ENCODE data around the gene PRC1. TPM values are rescaled to one million over a fixed set of nuclear protein-coding genes. Genes with fewer than 3 reads are reported as not detected.

The PRC1 gene
- total RNA-seq, 1 donor from 2014 or later, result 284 TPM

- no peaks in the 10 kb centered on the region for H3K9me3 Mint-ChIP-seq
- peaks cover 14% of the 10 kb centered on the region for H3K27me3 ChIP-seq
- peaks cover 12% of the 10 kb centered on the region for H3K36me3 Mint-ChIP-seq
- H3K27ac Mint-ChIP-seq, result no peak overlapping the region
- no peak overlapping the region for H3K27ac ChIP-seq
- peaks cover 16% of the 10 kb centered on the region for H3K4me1 Mint-ChIP-seq
- peak overlapping the region; percentile 56 for H3K4me3 ChIP-seq
- peaks cover 12% of the 10 kb centered on the region for H3K4me1 ChIP-seq
- H3K79me2 ChIP-seq (ENCODE audit: low read depth), result no peaks in the 10 kb centered on the region
- H3K4me2 ChIP-seq, result peak overlapping the region; percentile 78
- H3K9me3 ChIP-seq (ENCODE audit: low read depth), result no peaks in the 10 kb centered on the region
- TF ChIP-seq EZH2phosphoT487 (IDR thresholded peaks at IDR 0.05) (no peak), EZH2 (IDR thresholded peaks at IDR 0.05) (no peak)
- TF ChIP-seq, protein P1, sequence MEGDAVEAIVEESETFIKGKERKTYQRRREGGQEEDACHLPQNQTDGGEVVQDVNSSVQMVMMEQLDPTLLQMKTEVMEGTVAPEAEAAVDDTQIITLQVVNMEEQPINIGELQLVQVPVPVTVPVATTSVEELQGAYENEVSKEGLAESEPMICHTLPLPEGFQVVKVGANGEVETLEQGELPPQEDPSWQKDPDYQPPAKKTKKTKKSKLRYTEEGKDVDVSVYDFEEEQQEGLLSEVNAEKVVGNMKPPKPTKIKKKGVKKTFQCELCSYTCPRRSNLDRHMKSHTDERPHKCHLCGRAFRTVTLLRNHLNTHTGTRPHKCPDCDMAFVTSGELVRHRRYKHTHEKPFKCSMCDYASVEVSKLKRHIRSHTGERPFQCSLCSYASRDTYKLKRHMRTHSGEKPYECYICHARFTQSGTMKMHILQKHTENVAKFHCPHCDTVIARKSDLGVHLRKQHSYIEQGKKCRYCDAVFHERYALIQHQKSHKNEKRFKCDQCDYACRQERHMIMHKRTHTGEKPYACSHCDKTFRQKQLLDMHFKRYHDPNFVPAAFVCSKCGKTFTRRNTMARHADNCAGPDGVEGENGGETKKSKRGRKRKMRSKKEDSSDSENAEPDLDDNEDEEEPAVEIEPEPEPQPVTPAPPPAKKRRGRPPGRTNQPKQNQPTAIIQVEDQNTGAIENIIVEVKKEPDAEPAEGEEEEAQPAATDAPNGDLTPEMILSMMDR (IDR thresholded peaks at IDR 0.05), result no peak
- H3K4me3 Mint-ChIP-seq, result peak overlapping the region; percentile 85
- no peak overlapping the region for H3K9ac ChIP-seq
- H3K27me3 Mint-ChIP-seq (ENCODE audit: insufficient read depth, low read depth), result peaks cover 11% of the 10 kb centered on the region
- no peak for DNase-seq (ENCODE audit: low spot score)
- no peak overlapping the region for H2AFZ ChIP-seq (replicated peaks)
- H3K36me3 ChIP-seq, result no peaks in the 10 kb centered on the region
- H4K20me1 ChIP-seq (ENCODE audit: low read depth), result peaks cover 8% of the 10 kb centered on the region
- H3F3A ChIP-seq (ENCODE audit: low read depth), result peaks cover 31% of the 10 kb centered on the region
Observed at GRCh38 chr15:90955624-90956273, 38.6 kb downstream of the PRC1 start.

DNA sequence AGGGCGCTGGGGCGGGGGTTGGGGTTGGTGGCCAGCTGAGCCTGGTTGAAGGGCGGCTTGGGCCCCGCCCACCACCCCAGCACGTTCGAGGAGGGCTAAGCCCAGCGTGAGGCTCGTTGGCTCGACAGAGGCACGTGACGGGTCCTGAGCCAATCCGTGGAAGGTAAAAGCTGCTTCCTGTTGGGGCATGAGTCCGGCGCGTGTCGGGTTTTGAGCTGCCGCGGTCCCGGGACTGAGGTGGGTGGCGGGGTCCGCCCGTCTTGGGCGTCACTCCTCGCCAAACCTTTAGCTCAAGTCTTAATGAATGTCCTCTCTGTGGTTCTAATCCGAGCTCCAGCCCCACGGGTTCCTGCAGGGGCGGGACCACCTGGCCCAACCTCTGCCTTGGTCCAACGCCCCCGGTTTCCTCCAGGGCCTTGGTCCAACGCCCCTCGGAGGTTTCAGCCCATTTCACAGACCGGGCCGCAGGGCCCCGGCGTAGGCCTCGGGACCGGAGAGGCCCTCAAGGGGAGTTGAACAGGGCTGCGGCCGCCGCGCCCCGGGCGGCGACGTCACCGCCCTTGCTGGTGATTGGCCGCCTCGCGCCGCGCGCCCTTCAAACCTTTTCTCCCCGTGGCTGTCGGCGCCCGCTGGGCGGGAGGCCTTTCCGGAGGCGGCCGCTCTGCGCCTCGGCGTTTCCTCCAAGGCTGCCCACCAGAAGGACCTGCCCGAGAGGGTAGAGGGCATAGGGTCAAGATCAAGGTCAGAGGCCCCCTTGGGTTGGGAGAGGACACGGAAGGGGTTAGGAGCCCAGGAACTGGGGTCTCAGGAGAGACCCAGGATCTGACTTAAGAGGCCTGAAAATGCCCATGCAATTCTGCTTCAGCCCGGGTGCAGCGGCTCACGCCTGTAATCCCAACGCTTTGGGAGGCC, 39.4 kb downstream of the PRC1 start, which contains the start of gene RCCD1:
Gene RCCD1, plus strand, starts transcription at position 173 of the 912 bp plus-strand sequence. CDS start 1,851 bp downstream, outside the sequence.
- Histone ChIP-seq H3K79me2 (ENCODE audit: low read depth) (no peaks in the 10 kb centered on the region), H3K4me1 (peaks cover 12% of the 10 kb centered on the region), H3K9ac (no peak within 1 kb of the TSS), H3K9me3 (ENCODE audit: low read depth) (no peaks in the 10 kb centered on the region), H2AFZ (replicated peaks) (peak within 1 kb of the TSS; percentile 84), H3K36me3 (no peaks in the 10 kb centered on the region), H3F3A (ENCODE audit: low read depth) (peaks cover 31% of the 10 kb centered on the region), H3K27me3 (peaks cover 14% of the 10 kb centered on the region), H3K27ac (no peak within 1 kb of the TSS), H3K4me3 (peak within 1 kb of the TSS; percentile 56), H3K4me2 (peak within 1 kb of the TSS; percentile 78), H4K20me1 (ENCODE audit: low read depth) (peaks cover 8% of the 10 kb centered on the region)
- TF ChIP-seq, protein P1 (IDR thresholded peaks at IDR 0.05), result no peak
- TF ChIP-seq EZH2phosphoT487 (IDR thresholded peaks at IDR 0.05) (no peak), EZH2 (IDR thresholded peaks at IDR 0.05) (no peak)
- H3K27me3 Mint-ChIP-seq (ENCODE audit: insufficient read depth, low read depth), result peaks cover 11% of the 10 kb centered on the region
- DNase-seq (ENCODE audit: low spot score), result peak; percentile 93
- peaks cover 16% of the 10 kb centered on the region for H3K4me1 Mint-ChIP-seq
- H3K9me3 Mint-ChIP-seq, result no peaks in the 10 kb centered on the region
- H3K4me3 Mint-ChIP-seq, result peak within 1 kb of the TSS; percentile 85
- no peak within 1 kb of the TSS for H3K27ac Mint-ChIP-seq
- H3K36me3 Mint-ChIP-seq, result peaks cover 15% of the 10 kb centered on the region

DNA sequence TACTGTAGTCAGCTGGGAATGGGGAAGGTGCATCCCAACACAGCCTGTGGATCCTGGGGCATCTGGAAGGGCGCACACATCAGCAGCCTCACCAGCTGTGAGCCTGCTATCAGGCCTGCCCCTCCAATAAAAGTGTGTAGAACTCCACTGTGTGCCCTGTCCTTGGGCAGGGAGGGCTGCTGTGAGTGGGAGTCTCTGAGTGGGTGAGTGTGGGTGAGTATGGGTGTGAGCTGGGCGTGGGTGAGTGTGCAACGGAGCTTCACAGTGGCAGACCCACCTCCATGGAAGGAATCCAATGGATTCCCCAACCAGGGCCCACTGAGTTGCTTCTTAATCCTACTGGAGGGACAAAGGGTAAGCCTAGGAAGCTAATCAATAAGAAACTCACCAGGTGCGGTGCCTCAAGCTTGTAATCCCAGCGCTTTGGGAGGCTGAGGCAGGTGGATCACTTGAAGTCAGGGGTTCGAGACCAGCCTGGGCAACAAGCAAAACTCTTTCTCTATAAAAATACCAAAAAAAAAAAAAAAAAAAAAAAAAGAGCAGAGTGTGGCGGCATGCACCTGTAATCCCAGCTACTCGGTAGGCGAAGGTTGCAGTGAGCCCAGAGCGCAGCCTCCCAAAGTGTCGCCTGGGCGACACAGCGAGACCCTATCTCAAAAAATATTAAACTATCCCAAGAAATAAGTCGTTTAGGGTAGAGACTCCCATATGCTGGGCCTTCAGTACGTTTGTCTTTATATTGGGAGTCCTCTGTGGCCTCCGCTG, 40.2 kb downstream of the PRC1 start:
- peak; percentile 45 for DNase-seq (ENCODE audit: low spot score)
- peak overlapping the region; percentile 78 for H3K4me2 ChIP-seq
- H3K27me3 ChIP-seq, result peaks cover 14% of the 10 kb centered on the region
- Mint-ChIP-seq H3K9me3 (no peaks in the 10 kb centered on the region), H3K4me1 (peaks cover 16% of the 10 kb centered on the region), H3K4me3 (peak overlapping the region; percentile 85), H3K36me3 (peaks cover 15% of the 10 kb centered on the region), H3K27ac (no peak overlapping the region), H3K27me3 (ENCODE audit: insufficient read depth, low read depth) (peaks cover 12% of the 10 kb centered on the region)
- H4K20me1 ChIP-seq (ENCODE audit: low read depth), result peaks cover 8% of the 10 kb centered on the region
- H3K36me3 ChIP-seq, result no peaks in the 10 kb centered on the region
- H3K4me3 ChIP-seq, result peak overlapping the region; percentile 56
- no peak overlapping the region for H3K27ac ChIP-seq
- TF ChIP-seq, protein P1 (IDR thresholded peaks at IDR 0.05), result no peak
- TF ChIP-seq EZH2phosphoT487 (IDR thresholded peaks at IDR 0.05) (no peak), EZH2 (IDR thresholded peaks at IDR 0.05) (no peak)
- peaks cover 12% of the 10 kb centered on the region for H3K4me1 ChIP-seq
- H3K9ac ChIP-seq, result no peak overlapping the region
- H3K9me3 ChIP-seq (ENCODE audit: low read depth), result no peaks in the 10 kb centered on the region
- H3K79me2 ChIP-seq (ENCODE audit: low read depth), result no peaks in the 10 kb centered on the region
- peaks cover 31% of the 10 kb centered on the region for H3F3A ChIP-seq (ENCODE audit: low read depth)
- H2AFZ ChIP-seq (replicated peaks), result no peak overlapping the region

All from neural progenitor cell (in vitro differentiated cells).